ENCODE measurements around the gene TBX2. TPM values are rescaled to one million over a fixed set of nuclear protein-coding genes. Genes with fewer than 3 reads are reported as not detected.

The TBX2 gene
- total and polyA plus RNA-seq, 2 experiments from 2014 or later, result 19.6 to 27.5 TPM

GRCh38 chr17:61402073-61402541, 2.5 kb downstream of the TBX2 start:
- Histone ChIP-seq H3K27me3 (peaks cover 80% of the 10 kb centered on the region), H4K20me1 (ENCODE audit: insufficient read depth, poor library complexity, severe bottlenecking) (peaks cover 24% of the 10 kb centered on the region), H3K4me2 (peak overlapping the region; percentile 99), H3K4me1 (ENCODE audit: insufficient read depth) (no peaks in the 10 kb centered on the region), H3K4me3 (peak overlapping the region; percentile 65), H3K9me2 (replicated peaks; ENCODE audit: insufficient read depth) (no peaks in the 10 kb centered on the region), H3K27ac (peak overlapping the region; percentile 99), H3K79me2 (peaks cover 89% of the 10 kb centered on the region), H2AFZ (no peak overlapping the region), H3K36me3 (replicated peaks; ENCODE audit: insufficient read depth, low read depth) (no peaks in the 10 kb centered on the region), H3K9me3 (ENCODE audit: low read depth) (no peaks in the 10 kb centered on the region)
- WGBS (ENCODE audit: low lambda C conversion rate, missing lambda C conversion rate), result 25% methylated on average over 11 of the region's 11 CpGs
- TF ChIP-seq, protein P1, sequence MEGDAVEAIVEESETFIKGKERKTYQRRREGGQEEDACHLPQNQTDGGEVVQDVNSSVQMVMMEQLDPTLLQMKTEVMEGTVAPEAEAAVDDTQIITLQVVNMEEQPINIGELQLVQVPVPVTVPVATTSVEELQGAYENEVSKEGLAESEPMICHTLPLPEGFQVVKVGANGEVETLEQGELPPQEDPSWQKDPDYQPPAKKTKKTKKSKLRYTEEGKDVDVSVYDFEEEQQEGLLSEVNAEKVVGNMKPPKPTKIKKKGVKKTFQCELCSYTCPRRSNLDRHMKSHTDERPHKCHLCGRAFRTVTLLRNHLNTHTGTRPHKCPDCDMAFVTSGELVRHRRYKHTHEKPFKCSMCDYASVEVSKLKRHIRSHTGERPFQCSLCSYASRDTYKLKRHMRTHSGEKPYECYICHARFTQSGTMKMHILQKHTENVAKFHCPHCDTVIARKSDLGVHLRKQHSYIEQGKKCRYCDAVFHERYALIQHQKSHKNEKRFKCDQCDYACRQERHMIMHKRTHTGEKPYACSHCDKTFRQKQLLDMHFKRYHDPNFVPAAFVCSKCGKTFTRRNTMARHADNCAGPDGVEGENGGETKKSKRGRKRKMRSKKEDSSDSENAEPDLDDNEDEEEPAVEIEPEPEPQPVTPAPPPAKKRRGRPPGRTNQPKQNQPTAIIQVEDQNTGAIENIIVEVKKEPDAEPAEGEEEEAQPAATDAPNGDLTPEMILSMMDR (IDR thresholded peaks at IDR 0.05; ENCODE audit: poor library complexity), result no peak
- TF ChIP-seq EZH2phosphoT487 (IDR thresholded peaks at IDR 0.05; ENCODE audit: low read depth, severe bottlenecking, unreplicated experiment) (no peak), EZH2 (IDR thresholded peaks at IDR 0.05; ENCODE audit: borderline replicate concordance) (no peak)
- DNase-seq (ENCODE audit: low spot score), result no peak

DNA sequence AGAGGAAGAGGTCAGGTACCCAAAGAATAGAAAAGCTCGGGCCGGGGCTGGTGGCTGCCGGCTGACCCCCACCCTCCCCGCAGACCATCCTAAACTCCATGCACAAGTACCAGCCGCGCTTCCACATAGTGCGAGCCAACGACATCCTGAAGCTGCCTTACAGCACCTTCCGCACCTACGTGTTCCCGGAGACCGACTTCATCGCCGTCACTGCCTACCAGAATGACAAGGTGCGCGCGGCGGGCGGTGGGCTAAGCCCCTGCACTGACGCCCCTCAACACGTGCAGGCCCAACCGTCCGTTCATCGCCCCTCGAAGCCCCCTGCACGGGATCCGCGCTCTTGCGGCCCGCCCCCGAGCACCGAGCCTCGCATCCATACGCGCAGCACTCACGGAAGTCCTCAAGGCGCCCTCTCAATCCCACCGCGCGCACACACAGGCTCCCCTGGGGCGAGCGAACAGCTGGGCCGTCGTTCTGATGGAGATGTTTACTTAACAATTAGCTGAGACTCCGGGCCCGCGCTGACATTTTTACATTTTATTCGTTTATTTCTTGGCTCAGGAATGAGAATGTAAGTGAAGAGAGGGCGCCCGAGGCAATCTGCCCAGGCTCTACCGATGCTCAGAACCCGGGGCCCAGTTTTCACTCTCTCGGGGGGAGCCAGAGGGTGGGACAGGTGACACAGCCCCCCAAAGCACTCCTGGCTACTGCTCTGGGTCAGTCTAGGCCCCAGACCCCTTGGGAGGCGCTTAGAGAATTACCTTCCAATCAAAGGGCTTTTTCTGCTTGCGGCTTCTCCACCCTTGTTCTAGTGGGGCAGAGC, 3.5 kb downstream of the TBX2 start:
- Histone ChIP-seq H3K4me2 (peak overlapping the region; percentile 99), H3K79me2 (peaks cover 91% of the 10 kb centered on the region), H3K4me1 (ENCODE audit: insufficient read depth) (peaks cover 6% of the 10 kb centered on the region), H3K4me3 (peak overlapping the region; percentile 65), H3K27me3 (peaks cover 80% of the 10 kb centered on the region), H3K36me3 (replicated peaks; ENCODE audit: insufficient read depth, low read depth) (no peaks in the 10 kb centered on the region), H3K9me2 (replicated peaks; ENCODE audit: insufficient read depth) (no peaks in the 10 kb centered on the region), H4K20me1 (ENCODE audit: insufficient read depth, poor library complexity, severe bottlenecking) (peaks cover 24% of the 10 kb centered on the region), H3K27ac (peak overlapping the region; percentile 99), H2AFZ (no peak overlapping the region), H3K9me3 (ENCODE audit: low read depth) (no peaks in the 10 kb centered on the region)
- no peak for DNase-seq (ENCODE audit: low spot score)
- no peak for TF ChIP-seq EZH2phosphoT487 (IDR thresholded peaks at IDR 0.05; ENCODE audit: low read depth, severe bottlenecking, unreplicated experiment)
- TF ChIP-seq, protein P1 (IDR thresholded peaks at IDR 0.05; ENCODE audit: poor library complexity), result no peak
- TF ChIP-seq EZH2 (IDR thresholded peaks at IDR 0.05; ENCODE audit: borderline replicate concordance), result peak; percentile 42
- WGBS (ENCODE audit: low lambda C conversion rate, missing lambda C conversion rate), result 13% methylated on average over 55 of the region's 55 CpGs

DNA sequence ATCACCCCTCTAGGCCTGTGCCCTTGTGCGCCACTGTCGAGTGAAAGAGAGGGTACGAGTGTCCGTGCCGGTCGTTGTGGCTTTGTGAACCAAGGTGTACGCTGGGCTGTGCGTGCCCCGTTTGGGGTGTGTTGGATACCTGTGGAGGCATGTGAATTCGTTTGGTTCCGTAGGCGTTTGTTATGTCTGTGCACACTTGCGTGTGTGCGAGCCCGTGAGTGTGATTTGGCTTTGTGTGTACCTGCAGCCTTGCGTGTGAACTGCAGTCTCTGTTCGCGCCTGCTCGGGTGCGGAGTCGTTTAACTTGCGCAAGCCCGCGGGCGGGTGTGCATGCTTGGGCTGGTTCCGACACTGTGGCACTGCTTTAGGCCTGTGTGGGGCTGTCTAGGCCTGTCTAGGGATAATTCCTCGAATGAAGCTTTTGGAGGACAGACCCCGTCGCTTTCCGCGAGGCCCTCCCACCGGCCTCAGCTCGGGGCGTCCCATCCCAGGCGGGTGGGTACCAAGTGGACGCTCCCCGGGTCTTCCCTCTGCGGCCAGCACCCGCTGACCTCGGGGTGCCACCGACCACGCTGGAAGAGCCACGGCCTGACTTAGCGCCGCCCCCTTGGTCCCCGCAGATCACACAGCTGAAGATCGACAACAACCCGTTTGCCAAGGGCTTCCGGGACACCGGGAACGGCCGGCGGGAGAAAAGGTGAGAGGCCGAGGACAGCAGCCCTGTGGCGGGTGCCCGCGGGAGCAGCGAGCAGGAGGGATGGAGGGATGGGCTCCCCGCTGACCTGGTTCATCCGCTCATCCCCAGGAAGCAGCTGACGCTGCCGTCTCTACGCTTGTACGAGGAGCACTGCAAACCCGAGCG, 4.4 kb downstream of the TBX2 start:
- Histone ChIP-seq H3K4me2 (peak overlapping the region; percentile 99), H3K4me1 (ENCODE audit: insufficient read depth) (peaks cover 14% of the 10 kb centered on the region), H3K9me2 (replicated peaks; ENCODE audit: insufficient read depth) (no peaks in the 10 kb centered on the region), H2AFZ (no peak overlapping the region), H3K79me2 (peaks cover 89% of the 10 kb centered on the region), H3K4me3 (peak overlapping the region; percentile 65), H3K36me3 (replicated peaks; ENCODE audit: insufficient read depth, low read depth) (no peaks in the 10 kb centered on the region), H3K27ac (peak overlapping the region; percentile 99), H4K20me1 (ENCODE audit: insufficient read depth, poor library complexity, severe bottlenecking) (peaks cover 24% of the 10 kb centered on the region), H3K27me3 (peaks cover 78% of the 10 kb centered on the region), H3K9me3 (ENCODE audit: low read depth) (no peaks in the 10 kb centered on the region)
- no peak for DNase-seq (ENCODE audit: low spot score)
- 19% methylated on average over 53 of the region's 66 CpGs for WGBS (ENCODE audit: low lambda C conversion rate, missing lambda C conversion rate)
- TF ChIP-seq EZH2 (IDR thresholded peaks at IDR 0.05; ENCODE audit: borderline replicate concordance), result peak; percentile 42
- TF ChIP-seq, protein P1 (IDR thresholded peaks at IDR 0.05; ENCODE audit: poor library complexity), result no peak
- TF ChIP-seq EZH2phosphoT487 (IDR thresholded peaks at IDR 0.05; ENCODE audit: low read depth, severe bottlenecking, unreplicated experiment), result no peak
